ENCODE results near the gene PCGF5. TPM values are rescaled to one million over a fixed set of nuclear protein-coding genes. Genes with fewer than 3 reads are reported as not detected.
"Not testable (repeated sequence)": the region's sequence is repeated elsewhere in the genome, so short reads cannot be mapped to it uniquely, and the experiment has no call there.

PCGF5 gene
- total and polyA plus RNA-seq, 9 of the 15 experiments (the other 6 are each of a cell fraction or from before 2014, with no cell fraction given) = 10.9 to 40.0 (median 20.3) TPM

DNA sequence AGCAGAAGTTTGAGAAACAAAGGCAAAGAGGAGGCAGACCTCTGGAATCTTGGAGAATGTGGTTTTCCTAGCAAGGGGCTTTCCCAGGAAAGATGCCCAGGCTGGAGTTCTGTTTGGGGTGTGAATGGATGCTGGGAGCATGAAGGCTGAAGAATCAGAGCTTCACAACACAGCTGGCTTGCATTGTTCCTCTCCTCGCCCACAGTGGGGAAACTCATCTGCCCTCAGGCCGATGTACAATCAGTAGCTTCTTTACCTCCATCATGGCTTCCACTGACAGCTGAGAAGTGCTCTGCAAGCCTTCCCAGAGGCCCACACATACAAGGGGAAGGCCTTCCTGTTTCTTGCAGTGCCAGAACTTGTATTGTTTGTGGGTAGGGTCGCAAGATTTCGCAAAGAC, 98.9 kb downstream of the PCGF5 start:
- CTCF ChIA-PET (ENCODE audit: low intra/inter-chr PET ratio) = no interaction called here
- no TSS peak for BruUV-seq (replicated peaks)

GRCh38 chr10:91323293-91323905, 102.9 kb downstream of the PCGF5 start:
- H2AFZ ChIP-seq (ENCODE audit: low read depth, low read length); H3K9me3 ChIP-seq (replicated peaks; ENCODE audit: control insufficient read depth, insufficient read depth, low read depth, low read length); FAIRE-seq; H4K20me1 ChIP-seq (replicated peaks; ENCODE audit: control insufficient read depth, insufficient read depth, low read length); H3K9me1 ChIP-seq (ENCODE audit: control insufficient read depth, insufficient read depth, low read length); BruUV-seq (replicated peaks); H3K79me2 ChIP-seq (ENCODE audit: control insufficient read depth, insufficient read depth, low read length); H3K4me2 ChIP-seq (ENCODE audit: insufficient read depth, low read length); H3K9ac ChIP-seq (ENCODE audit: insufficient read depth in 1 of 2, low read depth in 2 of 2, low read length in 2 of 2); H3K27ac ChIP-seq (ENCODE audit: extremely low read depth, low read depth, low read length); H3K27me3 ChIP-seq (ENCODE audit: control insufficient read depth in 2 of 2, insufficient read depth in 2 of 2, low read length in 2 of 2); intact Hi-C loops (cut with micrococcal nuclease); H3K4me3 ChIP-seq; H3K36me3 ChIP-seq (ENCODE audit: control insufficient read depth, insufficient read depth, low read length); CTCF ChIA-PET (ENCODE audit: low intra/inter-chr PET ratio); in situ Hi-C loops (cut with MboI); POLR2A ChIA-PET; ATAC-seq; DNase-seq (ENCODE audit: extremely low read depth in 1 of 4, low spot score in 3 of 4); H3K4me1 ChIP-seq (replicated peaks in 1 of 2; ENCODE audit: control insufficient read depth in 2 of 2, insufficient read depth in 2 of 2, low read length in 2 of 2): not testable (repeated sequence)
- 28% methylated on average over 4 of the region's 44 CpGs for WGBS (ENCODE audit: insufficient coverage, low coverage, missing lambda C conversion rate)

More for the DNA sequence above, 98.9 kb downstream of the PCGF5 start:
- Histone ChIP-seq H3K4me1 (replicated peaks in 1 of 2; ENCODE audit: control insufficient read depth in 2 of 2, insufficient read depth in 2 of 2, low read length in 2 of 2) (no peaks in the 10 kb centered on the region), H3K27me3 (ENCODE audit: control insufficient read depth in 2 of 2, insufficient read depth in 2 of 2, low read length in 2 of 2) (no peaks in the 10 kb centered on the region), H3K9ac (ENCODE audit: insufficient read depth in 1 of 2, low read depth in 2 of 2, low read length in 2 of 2) (no peak overlapping the region), H2AFZ (ENCODE audit: low read depth, low read length) (no peak overlapping the region), H4K20me1 (replicated peaks; ENCODE audit: control insufficient read depth, insufficient read depth, low read length) (no peaks in the 10 kb centered on the region), H3K9me3 (replicated peaks; ENCODE audit: control insufficient read depth, insufficient read depth, low read depth, low read length) (no peaks in the 10 kb centered on the region), H3K9me1 (ENCODE audit: control insufficient read depth, insufficient read depth, low read length) (no peaks in the 10 kb centered on the region), H3K4me2 (ENCODE audit: insufficient read depth, low read length) (no peak overlapping the region), H3K27ac (ENCODE audit: extremely low read depth, low read depth, low read length) (no peak overlapping the region), H3K79me2 (ENCODE audit: control insufficient read depth, insufficient read depth, low read length) (no peaks in the 10 kb centered on the region), H3K36me3 (ENCODE audit: control insufficient read depth, insufficient read depth, low read length) (no peaks in the 10 kb centered on the region), H3K4me3 (no peak overlapping the region)
- no peak for ATAC-seq
- FAIRE-seq = no peak
- in situ Hi-C loops (cut with MboI) = no loop called here
- POLR2A ChIA-PET = interaction anchor here (0.6 kb wide), 1 partner anchor 345 kb away, joined by 3 read pairs; no protein-coding TSS in a partner anchor
- intact Hi-C loops (cut with micrococcal nuclease) = no loop called here
- TF ChIP-seq, protein P1, sequence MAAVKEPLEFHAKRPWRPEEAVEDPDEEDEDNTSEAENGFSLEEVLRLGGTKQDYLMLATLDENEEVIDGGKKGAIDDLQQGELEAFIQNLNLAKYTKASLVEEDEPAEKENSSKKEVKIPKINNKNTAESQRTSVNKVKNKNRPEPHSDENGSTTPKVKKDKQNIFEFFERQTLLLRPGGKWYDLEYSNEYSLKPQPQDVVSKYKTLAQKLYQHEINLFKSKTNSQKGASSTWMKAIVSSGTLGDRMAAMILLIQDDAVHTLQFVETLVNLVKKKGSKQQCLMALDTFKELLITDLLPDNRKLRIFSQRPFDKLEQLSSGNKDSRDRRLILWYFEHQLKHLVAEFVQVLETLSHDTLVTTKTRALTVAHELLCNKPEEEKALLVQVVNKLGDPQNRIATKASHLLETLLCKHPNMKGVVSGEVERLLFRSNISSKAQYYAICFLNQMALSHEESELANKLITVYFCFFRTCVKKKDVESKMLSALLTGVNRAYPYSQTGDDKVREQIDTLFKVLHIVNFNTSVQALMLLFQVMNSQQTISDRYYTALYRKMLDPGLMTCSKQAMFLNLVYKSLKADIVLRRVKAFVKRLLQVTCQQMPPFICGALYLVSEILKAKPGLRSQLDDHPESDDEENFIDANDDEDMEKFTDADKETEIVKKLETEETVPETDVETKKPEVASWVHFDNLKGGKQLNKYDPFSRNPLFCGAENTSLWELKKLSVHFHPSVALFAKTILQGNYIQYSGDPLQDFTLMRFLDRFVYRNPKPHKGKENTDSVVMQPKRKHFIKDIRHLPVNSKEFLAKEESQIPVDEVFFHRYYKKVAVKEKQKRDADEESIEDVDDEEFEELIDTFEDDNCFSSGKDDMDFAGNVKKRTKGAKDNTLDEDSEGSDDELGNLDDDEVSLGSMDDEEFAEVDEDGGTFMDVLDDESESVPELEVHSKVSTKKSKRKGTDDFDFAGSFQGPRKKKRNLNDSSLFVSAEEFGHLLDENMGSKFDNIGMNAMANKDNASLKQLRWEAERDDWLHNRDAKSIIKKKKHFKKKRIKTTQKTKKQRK (IDR thresholded peaks at IDR 0.05; ENCODE audit: borderline replicate concordance, low read depth, low read length) = no peak
- TF ChIP-seq NR1H2 (CRISPR knock-in tag; IDR thresholded peaks at IDR 0.05) (no peak), RFX1 (IDR thresholded peaks at IDR 0.05) (no peak), TCFL5 (CRISPR knock-in tag; conservative IDR thresholded peaks at IDR 0.05) (no peak), CSDE1 (IDR thresholded peaks at IDR 0.05) (no peak), MEF2D (tag; conservative IDR thresholded peaks at IDR 0.05; ENCODE audit: low read depth) (no peak), ZNF589 (CRISPR knock-in tag; IDR thresholded peaks at IDR 0.05; ENCODE audit: low read depth) (no peak), CXXC5 (CRISPR knock-in tag; IDR thresholded peaks at IDR 0.05) (no peak), ZNF311 (CRISPR knock-in tag; IDR thresholded peaks at IDR 0.05) (no peak), NFE2 (IDR thresholded peaks at IDR 0.05; ENCODE audit: low read depth) (no peak)
- TF ChIP-seq, protein P2, sequence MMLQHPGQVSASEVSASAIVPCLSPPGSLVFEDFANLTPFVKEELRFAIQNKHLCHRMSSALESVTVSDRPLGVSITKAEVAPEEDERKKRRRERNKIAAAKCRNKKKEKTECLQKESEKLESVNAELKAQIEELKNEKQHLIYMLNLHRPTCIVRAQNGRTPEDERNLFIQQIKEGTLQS (IDR thresholded peaks at IDR 0.05) = no peak
- TF ChIP-seq, protein P2 (CRISPR knock-in tag; conservative IDR thresholded peaks at IDR 0.05) = no peak
- WGBS (ENCODE audit: insufficient coverage, low coverage, missing lambda C conversion rate) = 10% methylated on average over 4 of the region's 4 CpGs
- DNase-seq (ENCODE audit: extremely low read depth in 1 of 4, low spot score in 3 of 4) = no peak
